GM18498 (cell line): Measurements from ENCODE around the gene STARD3NL.

Experiments used
- ATAC-seq: cut with Tn5 transposase; IDR thresholded peaks from one replicate; pipeline ENCODE4 v1.9.1; 2021; ENCODE audit warnings: mild to moderate bottlenecking, moderate library complexity; ENCODE audit not compliant: unreplicated experiment

Gene STARD3NL

GRCh38 chr7:38182450-38182849 is 4.4 kb downstream of the STARD3NL start:
- ATAC-seq, result no peak

GRCh38 chr7:38185395-38186307 is 7.6 kb downstream of the STARD3NL start:
- ATAC-seq, result no peak

- no peak for ATAC-seq
Measured at GRCh38 chr7:38186593-38187314, 8.7 kb downstream of the STARD3NL start.

DNA sequence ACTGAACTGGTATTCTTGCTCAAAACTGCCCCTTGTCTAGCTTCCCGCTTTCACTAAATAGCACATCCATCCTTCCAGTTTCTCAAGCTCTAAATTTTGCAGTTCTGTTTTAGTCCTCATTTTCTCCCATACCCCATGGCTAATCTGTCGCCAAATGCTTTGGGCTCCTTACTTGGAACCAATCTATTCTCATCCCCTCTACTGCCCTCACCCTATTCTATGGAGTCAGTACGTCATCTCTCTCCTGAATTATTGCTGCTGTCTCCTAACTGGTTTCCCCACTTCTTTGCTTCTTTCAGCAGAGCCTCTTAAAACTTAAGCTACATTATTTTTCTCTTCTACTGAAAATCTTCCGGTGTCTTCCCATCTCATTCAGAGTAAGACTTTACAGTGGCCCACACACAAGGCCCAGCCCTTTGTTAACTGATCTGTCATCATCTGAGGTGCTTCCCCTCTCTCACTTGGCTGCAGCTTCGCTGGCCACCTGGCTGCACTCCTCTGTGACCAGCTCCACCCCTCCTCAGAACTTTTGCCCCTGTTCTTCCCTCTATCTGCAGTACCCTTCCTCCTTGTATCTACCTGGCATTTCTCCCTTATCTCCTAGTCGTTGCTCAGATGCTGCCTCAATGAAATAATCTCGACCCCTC is 9.9 kb downstream of the STARD3NL start:
- peak; percentile 80 for ATAC-seq

GRCh38 chr7:38189231-38189938 is 11.3 kb downstream of the STARD3NL start:
- no peak for ATAC-seq

DNA sequence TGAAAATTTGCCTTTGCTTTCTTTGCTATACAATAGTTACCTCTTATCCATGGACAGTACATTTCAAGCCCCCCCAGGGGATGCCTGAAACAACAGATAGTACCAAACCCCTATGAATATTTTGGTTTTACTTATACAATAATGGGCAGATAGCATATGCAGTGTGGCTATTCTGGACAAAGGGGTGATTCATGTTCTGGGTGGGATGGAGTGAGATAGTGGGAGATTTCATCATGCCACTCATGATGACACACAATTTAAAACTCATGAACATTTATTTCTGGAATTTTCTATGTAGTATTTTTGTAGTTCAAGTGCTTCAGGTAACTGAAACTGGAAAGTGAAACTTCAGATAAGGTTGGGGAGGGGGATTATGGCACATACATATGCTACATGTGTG is 12.0 kb downstream of the STARD3NL start:
- no peak for ATAC-seq

GRCh38 chr7:38191791-38192190 is 13.7 kb downstream of the STARD3NL start:
- no peak for ATAC-seq

GRCh38 chr7:38192327-38192726 is 14.3 kb downstream of the STARD3NL start:
- ATAC-seq, result no peak

DNA sequence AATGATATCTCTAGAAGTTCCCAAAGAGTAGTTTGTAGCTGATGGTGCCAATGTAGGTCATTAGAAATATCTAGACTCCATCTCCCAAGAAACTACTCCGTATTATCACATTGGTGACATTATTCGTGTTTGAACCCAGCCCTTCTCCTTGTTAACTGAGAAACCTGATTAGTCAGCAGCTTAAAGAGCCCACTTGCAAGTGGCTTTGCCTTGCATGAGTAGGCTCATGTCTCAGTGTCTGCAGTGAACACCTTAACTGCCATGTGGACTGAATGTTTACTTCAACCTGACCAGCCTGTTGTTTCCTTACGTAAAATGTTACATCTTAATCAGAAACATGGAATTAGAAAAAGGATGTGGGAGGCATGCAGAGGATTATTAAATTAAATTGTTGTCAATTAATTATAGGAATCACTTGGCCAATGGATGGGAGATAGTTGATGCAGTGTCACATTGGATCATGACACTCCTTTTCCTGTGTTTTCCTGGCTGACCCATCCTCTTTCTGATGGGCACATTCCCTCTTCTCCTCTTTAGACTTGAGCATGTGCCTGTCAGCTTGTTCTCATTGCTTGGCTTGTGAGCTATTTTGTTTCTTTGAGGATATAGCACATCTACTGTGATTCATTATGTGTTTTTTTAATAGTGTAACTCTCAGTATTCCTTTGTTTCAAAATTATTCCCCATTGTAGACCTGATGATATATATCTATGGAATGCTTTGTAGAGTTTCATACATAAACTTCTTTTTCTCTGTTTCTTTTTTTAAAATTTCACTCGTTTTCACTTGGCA is 18.0 kb downstream of the STARD3NL start:
- no peak for ATAC-seq

DNA sequence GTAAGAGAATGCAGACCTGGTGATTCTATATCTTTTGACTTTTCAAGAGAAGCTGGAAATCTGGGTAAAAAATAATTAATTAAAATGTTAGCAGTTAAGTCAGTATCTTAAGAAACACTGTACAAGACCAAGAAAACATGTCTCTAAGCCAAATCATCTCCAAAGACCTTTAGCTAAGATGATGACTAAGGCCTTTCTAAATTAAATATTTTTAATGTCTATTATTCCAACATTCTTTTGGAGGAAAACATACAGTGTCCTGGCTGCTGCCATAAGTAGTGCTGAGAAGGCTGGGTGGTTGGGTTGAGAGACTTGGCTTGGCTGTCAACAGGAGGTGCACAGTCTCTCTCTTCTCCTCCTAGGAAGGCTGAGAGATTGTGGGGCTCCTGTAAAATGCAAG is 20.3 kb downstream of the STARD3NL start:
- ATAC-seq, result no peak

GRCh38 chr7:38199154-38199553 is 21.1 kb downstream of the STARD3NL start:
- no peak for ATAC-seq

- no peak for ATAC-seq
Measured at GRCh38 chr7:38199782-38200181, 21.7 kb downstream of the STARD3NL start.

DNA sequence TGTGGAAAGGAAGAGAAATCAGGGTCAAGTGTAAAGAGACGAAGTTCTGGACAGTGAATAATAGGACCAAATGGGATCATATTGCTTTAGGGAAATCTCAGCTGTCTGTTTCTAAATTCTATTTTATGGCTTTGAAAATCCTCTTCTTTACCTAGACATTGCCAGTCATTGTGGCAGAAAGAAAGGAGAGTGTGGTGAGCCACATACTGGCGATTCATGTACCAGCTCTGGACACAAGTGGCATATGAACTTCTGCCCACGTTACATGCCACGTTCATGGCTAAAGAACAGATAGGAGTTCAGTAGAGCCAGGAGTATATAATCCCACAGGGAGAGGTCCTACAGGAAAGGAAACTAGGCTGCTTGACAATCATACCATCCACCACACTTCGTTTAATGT is 28.0 kb downstream of the STARD3NL start:
- ATAC-seq, result no peak

- no peak for ATAC-seq
Measured at GRCh38 chr7:38207843-38208242, 29.8 kb downstream of the STARD3NL start.

- no peak for ATAC-seq
Measured at GRCh38 chr7:38211486-38211885, 33.4 kb downstream of the STARD3NL start.

GRCh38 chr7:38211940-38212339 is 33.9 kb downstream of the STARD3NL start:
- no peak for ATAC-seq

DNA sequence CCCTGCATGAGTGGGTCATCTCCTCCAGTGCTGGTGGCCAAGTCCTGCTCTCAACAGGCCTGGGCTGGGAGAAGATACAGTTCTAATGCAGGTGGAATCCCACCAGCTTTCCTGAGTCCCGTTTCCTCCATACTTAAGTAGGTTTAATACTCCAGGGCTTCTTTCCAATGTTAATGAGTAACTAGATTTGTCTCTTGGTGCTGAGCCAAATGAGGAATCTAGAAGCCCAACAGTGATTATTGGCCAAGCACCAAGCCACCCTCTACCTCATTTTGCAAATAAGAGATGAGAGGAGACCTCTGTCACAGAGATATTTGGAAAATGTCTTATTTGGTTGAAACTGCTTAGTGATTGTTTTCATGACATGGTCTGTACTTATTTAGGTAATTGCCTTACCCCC is 37.1 kb downstream of the STARD3NL start:
- no peak for ATAC-seq

GRCh38 chr7:38215735-38216670 is 38.0 kb downstream of the STARD3NL start:
- peak; percentile 89 for ATAC-seq

GRCh38 chr7:38217672-38218071 is 39.6 kb downstream of the STARD3NL start:
- no peak for ATAC-seq
